Lower leg skin (tissue), 3 donors: Measurements from ENCODE around the gene CD300LB.

Experiments
- CTCF ChIP-seq, 3 donors: fragments of 450-650 bp; IDR thresholded peaks; one replicate each; pipeline ENCODE4 v1.5.1; 2016; ENCODE audit warnings: antibody characterized with exemption in 3 of 3, mild to moderate bottlenecking in 3 of 3, moderate library complexity in 2 of 3
- POLR2A ChIP-seq, 2 donors: fragments of 450-650 bp; IDR thresholded peaks; one replicate each; pipeline ENCODE4 v1.6.1; 2016 to 2017; ENCODE audit warnings: antibody characterized with exemption in 2 of 2, mild to moderate bottlenecking in 1 of 2, moderate library complexity in 1 of 2

- TF ChIP-seq CTCF (IDR thresholded peaks at IDR 0.05) (no peak), POLR2A (IDR thresholded peaks at IDR 0.05) (no peak)
Observed at GRCh38 chr17:74474043-74474792, 57.1 kb downstream of the CD300LB start.
